Inferior parietal cortex (tissue), 1 donor: Measurements from ENCODE around the gene CD99L2.
"Not testable (repeated sequence)": the region's sequence is repeated elsewhere in the genome, so short reads cannot be mapped to it uniquely, and the experiment has no call there.

Experiments
- DNase-seq: peaks from one replicate; pipeline ENCODE4 v3.0.0-alpha.2; 2016; ENCODE audit errors: extremely low spot score

The CD99L2 gene

GRCh38 chrX:150856785-150857184 is 41.7 kb downstream of the CD99L2 start:
- no peak for DNase-seq

GRCh38 chrX:150856101-150856500 is 42.4 kb downstream of the CD99L2 start:
- DNase-seq = no peak

- DNase-seq = no peak
Observed at GRCh38 chrX:150854856-150855255, 43.6 kb downstream of the CD99L2 start.

- DNase-seq = no peak
Observed at GRCh38 chrX:150849996-150850720, 48.3 kb downstream of the CD99L2 start.

GRCh38 chrX:150849486-150849885 is 49.0 kb downstream of the CD99L2 start:
- DNase-seq = no peak

- DNase-seq = no peak
Observed at GRCh38 chrX:150848914-150849365, 49.5 kb downstream of the CD99L2 start.

GRCh38 chrX:150847088-150847487 is 51.4 kb downstream of the CD99L2 start:
- no peak for DNase-seq

GRCh38 chrX:150846130-150846529 is 52.3 kb downstream of the CD99L2 start:
- no peak for DNase-seq

GRCh38 chrX:150845091-150845490 is 53.4 kb downstream of the CD99L2 start:
- DNase-seq = no peak

- no peak for DNase-seq
Observed at GRCh38 chrX:150844016-150844415, 54.5 kb downstream of the CD99L2 start.

- DNase-seq = no peak
Observed at GRCh38 chrX:150842198-150842685, 56.2 kb downstream of the CD99L2 start.

GRCh38 chrX:150841456-150842197 is 56.8 kb downstream of the CD99L2 start:
- no peak for DNase-seq

- no peak for DNase-seq
Observed at GRCh38 chrX:150837845-150838244, 60.6 kb downstream of the CD99L2 start.

GRCh38 chrX:150834695-150835094 is 63.8 kb downstream of the CD99L2 start:
- no peak for DNase-seq

- no peak for DNase-seq
Observed at GRCh38 chrX:150833454-150834056, 64.9 kb downstream of the CD99L2 start.

- no peak for DNase-seq
Observed at GRCh38 chrX:150831863-150832262, 66.6 kb downstream of the CD99L2 start.

- DNase-seq = no peak
Observed at GRCh38 chrX:150828785-150829184, 69.7 kb downstream of the CD99L2 start.

- DNase-seq = not testable (repeated sequence)
Observed at GRCh38 chrX:150824352-150824751, 74.1 kb downstream of the CD99L2 start.

GRCh38 chrX:150823826-150824225 is 74.6 kb downstream of the CD99L2 start:
- DNase-seq = not testable (repeated sequence)

GRCh38 chrX:150821971-150822370 is 76.5 kb downstream of the CD99L2 start:
- DNase-seq = no peak

GRCh38 chrX:150813922-150814321 is 84.5 kb downstream of the CD99L2 start:
- no peak for DNase-seq

- no peak for DNase-seq
Observed at GRCh38 chrX:150806827-150807226, 91.6 kb downstream of the CD99L2 start.

GRCh38 chrX:150805736-150806135 is 92.7 kb downstream of the CD99L2 start:
- no peak for DNase-seq
